Sigmoid colon (tissue), 4 donors: ENCODE data around the gene CTBP2.

Experiments used
- EP300 ChIP-seq, 4 donors: sonication (generic); formaldehyde crosslinking; IDR thresholded peaks; one replicate each; pipeline ENCODE4 v1.6.1; 2017; ENCODE audit warnings: antibody characterized with exemption in 4 of 4
- POLR2A ChIP-seq, 2 donors: fragments of 450-650 bp; IDR thresholded peaks; one replicate each; pipeline ENCODE4 v1.6.1; 2016; ENCODE audit warnings: antibody characterized with exemption in 2 of 2, mild to moderate bottlenecking in 2 of 2, moderate library complexity in 2 of 2
- POLR2AphosphoS5 ChIP-seq, 4 donors: sonication (generic); formaldehyde crosslinking; IDR thresholded peaks; one replicate each; pipeline ENCODE4 v1.6.1; 2017; ENCODE audit warnings: antibody characterized with exemption in 4 of 4
- TF ChIP-seq, protein P1 (sequence below), 4 experiments: fragments of 450-650 bp in 3 of 4; fragments of 200-600 bp in 1 of 4; IDR thresholded peaks; one replicate each; pipeline ENCODE4 v1.5.1; 2016 to 2019; ENCODE audit warnings: antibody characterized with exemption in 4 of 4, mild to moderate bottlenecking in 3 of 4, moderate library complexity in 2 of 4

DNA sequence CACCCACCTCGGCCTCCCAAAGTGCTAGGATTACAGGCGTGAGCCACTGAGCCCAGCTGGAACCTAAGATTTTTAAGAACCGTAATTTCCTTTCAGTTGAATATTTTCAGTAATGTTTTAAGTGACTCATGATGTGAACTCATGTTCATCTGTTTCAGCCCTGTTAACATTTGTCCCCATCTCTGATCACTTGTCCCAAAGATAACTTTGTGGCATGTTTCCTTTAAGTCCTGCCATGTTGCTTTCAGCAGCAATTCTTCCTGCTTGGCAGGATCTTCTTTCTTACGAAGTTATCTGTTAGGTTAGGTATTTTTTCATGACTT lies 199.2 kb downstream of the CTBP2 start:
- TF ChIP-seq POLR2A (IDR thresholded peaks at IDR 0.05) (no peak), POLR2AphosphoS5 (IDR thresholded peaks at IDR 0.05) (no peak), EP300 (IDR thresholded peaks at IDR 0.05) (no peak)
- TF ChIP-seq, protein P1, sequence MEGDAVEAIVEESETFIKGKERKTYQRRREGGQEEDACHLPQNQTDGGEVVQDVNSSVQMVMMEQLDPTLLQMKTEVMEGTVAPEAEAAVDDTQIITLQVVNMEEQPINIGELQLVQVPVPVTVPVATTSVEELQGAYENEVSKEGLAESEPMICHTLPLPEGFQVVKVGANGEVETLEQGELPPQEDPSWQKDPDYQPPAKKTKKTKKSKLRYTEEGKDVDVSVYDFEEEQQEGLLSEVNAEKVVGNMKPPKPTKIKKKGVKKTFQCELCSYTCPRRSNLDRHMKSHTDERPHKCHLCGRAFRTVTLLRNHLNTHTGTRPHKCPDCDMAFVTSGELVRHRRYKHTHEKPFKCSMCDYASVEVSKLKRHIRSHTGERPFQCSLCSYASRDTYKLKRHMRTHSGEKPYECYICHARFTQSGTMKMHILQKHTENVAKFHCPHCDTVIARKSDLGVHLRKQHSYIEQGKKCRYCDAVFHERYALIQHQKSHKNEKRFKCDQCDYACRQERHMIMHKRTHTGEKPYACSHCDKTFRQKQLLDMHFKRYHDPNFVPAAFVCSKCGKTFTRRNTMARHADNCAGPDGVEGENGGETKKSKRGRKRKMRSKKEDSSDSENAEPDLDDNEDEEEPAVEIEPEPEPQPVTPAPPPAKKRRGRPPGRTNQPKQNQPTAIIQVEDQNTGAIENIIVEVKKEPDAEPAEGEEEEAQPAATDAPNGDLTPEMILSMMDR (IDR thresholded peaks at IDR 0.05) = no peak
